Measurements from ENCODE around the gene ALDH2. TPM values are rescaled to one million over a fixed set of nuclear protein-coding genes. Genes with fewer than 3 reads are reported as not detected.
"Not testable (repeated sequence)": the region's sequence is repeated elsewhere in the genome, so short reads cannot be mapped to it uniquely, and the experiment has no call there.

ALDH2 gene
- total and polyA plus RNA-seq, 2 donors, result 13.0 to 219 TPM

DNA sequence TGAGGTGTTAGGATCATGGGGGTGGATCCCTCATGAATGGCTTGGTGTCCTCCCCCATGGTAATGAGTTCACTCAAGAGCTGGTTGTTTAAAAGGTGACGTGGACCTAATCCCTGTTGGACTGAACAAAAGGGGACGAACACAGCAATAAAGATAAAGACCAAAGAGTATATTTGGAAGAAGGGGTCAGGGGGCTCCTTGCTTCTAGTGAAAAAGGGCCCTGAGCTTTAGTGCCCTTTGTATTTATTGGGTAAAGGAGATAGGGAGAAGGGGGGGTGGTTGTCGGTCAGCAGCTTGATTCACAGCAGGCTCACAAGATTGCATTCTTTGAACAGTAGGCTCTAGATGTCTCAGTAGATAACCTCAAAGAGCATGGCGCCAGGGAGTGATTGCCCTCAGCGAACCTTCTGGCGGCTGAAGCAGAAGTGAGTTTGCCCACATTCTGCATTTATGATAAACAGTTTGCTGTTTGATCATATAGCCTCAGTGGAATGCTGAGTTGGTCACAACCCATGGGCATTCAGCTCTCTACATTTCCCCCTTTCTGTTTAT, 49.4 kb downstream of the ALDH2 start:
- Histone ChIP-seq H3K4me1 (ENCODE audit: insufficient read depth) (no peaks in the 10 kb centered on the region), H3K27ac (ENCODE audit: low read depth) (no peak overlapping the region), H3K4me3 (ENCODE audit: low read depth, low read length) (no peak overlapping the region), H3K36me3 (ENCODE audit: insufficient read depth) (no peaks in the 10 kb centered on the region)
- WGBS, result 32% methylated on average over 6 of the region's 6 CpGs
- no peak for DNase-seq (ENCODE audit: extremely low spot score)

DNA sequence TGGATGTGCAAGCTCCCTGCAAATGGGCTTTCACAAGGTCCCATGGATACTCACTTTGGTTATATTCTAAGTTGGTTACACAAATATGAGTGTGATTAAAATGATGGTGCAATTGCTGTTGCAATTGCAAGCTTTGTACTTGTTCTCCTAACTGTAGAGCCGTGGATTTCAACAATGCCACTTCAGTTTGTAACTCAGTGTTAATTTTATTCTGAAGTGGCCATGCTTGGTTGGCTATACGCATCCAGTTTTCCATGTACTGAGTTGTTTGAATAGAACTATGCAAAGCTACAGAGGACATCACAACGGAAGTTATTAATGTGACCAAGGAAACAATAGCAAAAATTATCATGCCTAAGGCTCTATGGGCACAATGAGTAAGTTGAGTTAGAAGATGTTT, 50.2 kb downstream of the ALDH2 start:
- H3K36me3 ChIP-seq (ENCODE audit: insufficient read depth); H3K27ac ChIP-seq (ENCODE audit: low read depth); H3K4me3 ChIP-seq (ENCODE audit: low read depth, low read length); DNase-seq (ENCODE audit: extremely low spot score); H3K4me1 ChIP-seq (ENCODE audit: insufficient read depth): not testable (repeated sequence)
- 86% methylated on average over 3 of the region's 3 CpGs for WGBS

DNA sequence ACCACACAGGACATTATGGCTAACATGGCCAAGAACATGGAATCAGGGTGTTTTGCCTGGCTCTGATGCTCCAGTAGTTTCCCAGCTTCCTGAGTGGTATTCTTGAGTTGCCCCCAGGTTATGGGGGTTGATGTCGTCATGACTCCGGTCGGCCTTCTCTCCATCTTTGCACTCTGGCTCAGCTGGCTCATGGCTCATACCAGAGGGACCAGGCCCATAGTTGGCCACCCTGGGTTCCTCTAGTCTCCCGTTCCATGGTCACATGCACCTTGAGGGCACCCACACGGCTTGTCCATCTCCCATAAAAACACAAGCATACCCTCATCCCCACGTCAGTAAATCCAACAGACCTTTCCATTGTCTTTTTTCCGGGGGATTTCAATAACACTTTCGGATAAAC, 51.6 kb downstream of the ALDH2 start:
- Histone ChIP-seq H3K4me3 (ENCODE audit: low read depth, low read length) (no peak overlapping the region), H3K27ac (ENCODE audit: low read depth) (no peak overlapping the region), H3K36me3 (ENCODE audit: insufficient read depth) (no peaks in the 10 kb centered on the region), H3K4me1 (ENCODE audit: insufficient read depth) (no peaks in the 10 kb centered on the region)
- DNase-seq (ENCODE audit: extremely low spot score), result no peak
- 84% methylated on average over 8 of the region's 8 CpGs for WGBS

DNA sequence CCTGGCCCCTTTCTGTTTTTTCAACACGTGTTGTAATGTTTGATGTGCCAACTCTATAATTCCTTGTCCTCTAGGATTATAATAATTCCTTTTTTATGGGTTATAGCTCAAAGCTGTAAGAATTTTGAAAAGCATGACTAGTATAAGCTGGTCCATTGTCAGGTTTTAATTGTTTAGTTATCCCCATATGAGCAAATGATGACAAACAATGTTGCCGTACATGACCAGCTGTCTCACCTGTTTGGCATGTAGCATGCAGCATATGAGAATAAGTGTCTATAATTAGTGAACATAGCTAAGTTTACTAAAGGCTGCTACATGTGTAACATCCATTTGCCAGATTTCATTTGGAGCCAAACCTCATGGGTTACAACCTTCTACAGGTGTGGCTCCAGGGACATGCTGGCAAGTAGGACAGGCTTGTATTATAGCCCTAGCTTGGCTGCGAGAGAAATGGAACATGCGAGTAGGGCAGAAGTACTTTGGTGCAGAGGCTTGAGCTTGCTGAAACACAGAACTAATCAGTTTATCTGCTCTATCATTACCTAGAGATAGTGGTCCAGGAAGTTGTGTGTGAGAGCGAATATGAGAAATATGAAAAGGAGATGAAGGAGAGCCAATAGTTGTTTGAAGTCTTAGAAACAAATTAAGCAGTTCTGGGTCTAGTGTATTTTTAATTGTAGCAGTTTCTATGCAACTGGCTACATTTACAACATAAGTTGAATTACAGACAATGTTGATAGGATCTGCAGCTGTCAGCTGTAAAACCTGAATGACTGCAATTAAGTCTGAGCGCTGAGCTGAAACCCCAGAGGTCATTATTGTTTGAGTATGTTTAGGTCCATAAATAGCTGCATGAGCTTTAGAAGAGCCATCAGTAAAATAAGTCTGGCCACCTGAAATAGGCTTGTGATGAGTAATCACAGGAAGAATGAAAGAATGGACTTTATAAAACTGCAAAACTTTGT, 52.7 kb downstream of the ALDH2 start:
- Histone ChIP-seq H3K36me3 (ENCODE audit: insufficient read depth) (no peaks in the 10 kb centered on the region), H3K27ac (ENCODE audit: low read depth) (no peak overlapping the region), H3K4me1 (ENCODE audit: insufficient read depth) (no peaks in the 10 kb centered on the region), H3K4me3 (ENCODE audit: low read depth, low read length) (no peak overlapping the region)
- DNase-seq (ENCODE audit: extremely low spot score), result peak; percentile 14
- 29% methylated on average over 6 of the region's 6 CpGs for WGBS

DNA sequence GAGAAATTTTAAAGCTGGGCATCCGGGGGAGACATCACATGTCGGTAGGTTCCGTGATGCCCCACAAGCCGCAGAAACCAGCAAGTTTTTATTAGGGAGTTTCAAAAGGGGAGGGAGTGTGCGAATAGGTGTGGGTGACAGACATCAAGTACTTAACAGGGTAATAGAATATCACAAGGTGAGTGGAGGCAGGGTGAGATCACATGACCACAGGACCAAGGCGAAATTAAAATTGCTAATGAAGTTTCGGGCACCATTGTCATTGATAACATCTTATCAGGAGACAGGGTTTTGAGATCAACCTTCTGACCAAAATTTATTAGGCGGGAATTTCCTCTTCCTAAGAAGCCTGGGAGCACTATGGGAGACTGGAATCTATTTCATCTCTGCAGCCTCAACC, 54.1 kb downstream of the ALDH2 start:
- not testable (repeated sequence) for H3K27ac ChIP-seq (ENCODE audit: low read depth); H3K36me3 ChIP-seq (ENCODE audit: insufficient read depth); H3K4me1 ChIP-seq (ENCODE audit: insufficient read depth); H3K4me3 ChIP-seq (ENCODE audit: low read depth, low read length); DNase-seq (ENCODE audit: extremely low spot score)
- WGBS, result 79% methylated on average over 8 of the region's 8 CpGs

DNA sequence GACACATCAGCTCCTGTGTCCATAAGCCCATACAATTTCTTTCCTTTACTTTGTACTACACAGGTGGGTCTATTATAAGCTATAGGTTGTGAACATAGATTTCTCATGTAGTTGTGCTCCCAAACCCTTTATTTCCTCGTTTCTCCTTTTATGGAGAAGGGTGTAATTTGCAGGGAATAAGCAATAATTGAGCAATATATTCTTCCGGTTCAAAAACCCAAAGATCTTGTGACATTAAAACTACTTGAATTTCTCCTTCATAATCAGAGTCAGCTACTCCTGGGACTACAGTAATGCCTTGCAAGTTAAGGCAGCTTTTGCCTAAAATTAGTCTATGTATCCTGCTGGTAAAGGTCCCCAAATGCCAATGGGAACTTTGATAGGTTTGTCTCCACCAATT, 56.2 kb downstream of the ALDH2 start:
- Histone ChIP-seq H3K36me3 (ENCODE audit: insufficient read depth) (no peaks in the 10 kb centered on the region), H3K4me3 (ENCODE audit: low read depth, low read length) (no peak overlapping the region), H3K27ac (ENCODE audit: low read depth) (no peak overlapping the region), H3K4me1 (ENCODE audit: insufficient read depth) (no peaks in the 10 kb centered on the region)
- no peak for DNase-seq (ENCODE audit: extremely low spot score)
- 58% methylated on average over 2 of the region's 2 CpGs for WGBS

DNA sequence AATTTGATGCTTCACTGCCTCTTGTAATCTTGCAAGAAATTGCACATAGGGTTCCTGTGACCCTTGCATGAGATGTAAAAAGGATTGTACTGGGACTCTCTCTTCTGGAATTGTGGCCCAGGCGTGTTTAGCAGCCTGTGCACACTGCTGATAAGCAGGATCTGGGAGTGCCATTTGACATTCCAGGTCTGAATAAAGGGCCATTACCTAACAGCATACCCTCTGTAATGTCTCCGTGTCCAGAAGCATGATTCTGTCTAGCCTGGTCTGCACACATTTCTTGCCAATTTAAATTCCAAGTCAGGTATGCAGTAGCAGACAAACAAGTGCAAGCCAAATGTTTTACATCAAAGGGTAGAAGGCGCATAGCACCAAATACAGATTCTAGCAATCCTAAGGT, 57.2 kb downstream of the ALDH2 start:
- H3K4me1 ChIP-seq (ENCODE audit: insufficient read depth), result no peaks in the 10 kb centered on the region
- no peak overlapping the region for H3K4me3 ChIP-seq (ENCODE audit: low read depth, low read length)
- H3K36me3 ChIP-seq (ENCODE audit: insufficient read depth), result no peaks in the 10 kb centered on the region
- WGBS, result 62% methylated on average over 3 of the region's 3 CpGs
- no peak overlapping the region for H3K27ac ChIP-seq (ENCODE audit: low read depth)
- no peak for DNase-seq (ENCODE audit: extremely low spot score)

DNA sequence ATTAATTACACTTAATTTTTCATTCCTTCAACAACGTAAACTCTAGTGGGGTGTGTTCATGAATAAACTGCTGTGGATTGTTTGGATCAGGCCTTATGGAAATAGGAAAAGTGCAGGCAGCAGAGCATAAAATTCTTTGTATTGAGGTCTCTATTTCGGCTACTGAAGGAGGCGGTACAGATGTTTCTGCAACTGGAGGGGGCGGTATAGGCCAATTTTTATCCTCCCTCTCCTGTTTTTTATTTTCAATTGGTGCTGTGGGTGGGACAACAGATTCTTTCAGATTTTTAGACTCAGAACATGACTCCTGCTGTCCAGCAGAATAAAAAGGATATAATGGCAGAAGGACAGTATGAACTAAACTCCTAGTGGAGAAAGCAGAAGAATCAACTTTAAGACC, 57.6 kb downstream of the ALDH2 start:
- DNase-seq (ENCODE audit: extremely low spot score); H3K36me3 ChIP-seq (ENCODE audit: insufficient read depth); H3K27ac ChIP-seq (ENCODE audit: low read depth); H3K4me3 ChIP-seq (ENCODE audit: low read depth, low read length); H3K4me1 ChIP-seq (ENCODE audit: insufficient read depth): not testable (repeated sequence)
- WGBS, result 49% methylated on average over 4 of the region's 4 CpGs

DNA sequence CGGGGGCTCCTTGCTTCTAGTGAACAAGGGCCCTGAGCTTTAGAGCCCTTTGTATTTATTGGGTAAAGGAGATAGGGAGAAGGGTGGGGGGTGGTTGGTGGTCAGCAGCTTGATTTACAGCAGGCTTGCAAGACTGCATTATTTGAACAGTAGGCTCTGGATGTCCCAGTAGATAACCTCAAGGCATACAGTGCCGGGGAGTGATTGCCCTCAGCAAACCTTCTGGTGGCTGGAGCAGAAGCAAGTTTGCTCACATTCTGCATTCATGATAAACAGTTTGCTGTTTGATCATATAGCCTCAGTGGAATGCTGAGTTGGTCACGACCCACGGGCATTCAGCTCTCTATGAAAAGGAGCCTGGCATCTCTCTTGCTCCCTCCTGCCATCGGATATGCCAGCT, 58.8 kb downstream of the ALDH2 start:
- no peak for DNase-seq (ENCODE audit: extremely low spot score)
- no peak overlapping the region for H3K4me3 ChIP-seq (ENCODE audit: low read depth, low read length)
- WGBS, result 76% methylated on average over 5 of the region's 5 CpGs
- no peaks in the 10 kb centered on the region for H3K4me1 ChIP-seq (ENCODE audit: insufficient read depth)
- H3K27ac ChIP-seq (ENCODE audit: low read depth), result no peak overlapping the region
- H3K36me3 ChIP-seq (ENCODE audit: insufficient read depth), result no peaks in the 10 kb centered on the region

DNA sequence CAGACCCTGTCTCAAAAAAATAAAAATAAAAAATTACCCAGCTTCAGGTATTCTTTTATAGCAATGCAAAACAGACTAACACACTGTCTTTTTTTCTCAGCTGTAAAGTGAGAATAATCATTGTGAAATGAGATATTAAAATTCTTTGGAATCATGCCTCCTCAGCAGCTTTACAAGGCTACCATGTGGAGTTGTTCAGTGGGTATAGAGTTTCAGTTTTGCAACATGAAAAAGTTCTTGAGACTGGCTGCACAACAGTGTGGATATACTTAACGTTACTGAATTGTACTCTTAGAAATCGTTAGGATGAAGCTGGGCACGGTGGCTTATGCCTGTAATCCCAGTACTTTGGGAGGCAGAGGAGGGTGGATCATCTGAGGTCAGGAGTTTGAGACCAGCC, 59.6 kb downstream of the ALDH2 start:
- 72% methylated on average over 3 of the region's 3 CpGs for WGBS
- Histone ChIP-seq H3K27ac (ENCODE audit: low read depth) (no peak overlapping the region), H3K4me1 (ENCODE audit: insufficient read depth) (no peaks in the 10 kb centered on the region), H3K36me3 (ENCODE audit: insufficient read depth) (no peaks in the 10 kb centered on the region), H3K4me3 (ENCODE audit: low read depth, low read length) (no peak overlapping the region)
- no peak for DNase-seq (ENCODE audit: extremely low spot score)

DNA sequence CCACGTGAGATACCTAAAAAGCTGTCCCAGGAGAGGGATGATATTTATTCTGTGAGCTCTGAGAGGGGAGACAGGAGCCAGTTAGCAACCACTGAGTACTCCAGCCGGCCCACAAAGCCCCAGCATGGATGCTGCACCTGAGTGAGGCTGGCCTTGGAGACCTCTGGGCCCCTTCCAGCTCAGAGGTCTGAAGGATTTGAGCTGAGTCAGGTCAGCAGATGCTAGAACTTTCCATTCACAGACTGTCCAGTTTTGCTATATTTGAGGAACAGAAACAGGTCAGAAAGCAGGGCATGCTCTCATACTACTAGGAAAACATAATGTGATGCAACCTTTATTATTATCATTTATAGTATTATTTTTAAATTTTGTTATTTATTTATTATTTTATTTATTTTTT, 60.3 kb downstream of the ALDH2 start:
- Histone ChIP-seq H3K27ac (ENCODE audit: low read depth) (no peak overlapping the region), H3K36me3 (ENCODE audit: insufficient read depth) (no peaks in the 10 kb centered on the region)
- 67% methylated on average over 2 of the region's 2 CpGs for WGBS

DNA sequence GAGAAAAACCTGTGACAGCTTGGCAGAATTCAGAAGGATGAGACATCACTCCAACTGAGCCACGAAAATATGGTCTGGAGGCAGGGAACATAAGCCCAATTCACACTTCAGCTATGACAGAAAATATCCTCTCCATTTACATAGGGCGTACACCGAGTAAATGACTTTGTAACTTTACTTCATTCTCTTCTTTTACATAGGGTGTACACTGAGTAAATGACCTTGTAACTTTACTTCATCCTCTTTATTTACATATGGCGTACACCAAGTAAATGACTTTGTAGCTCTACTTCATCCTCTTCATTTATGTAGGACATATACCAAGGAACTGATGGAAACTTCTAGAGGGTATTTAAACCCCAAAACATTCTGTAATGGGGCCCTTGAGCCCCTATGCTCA, 61.2 kb downstream of the ALDH2 start:
- Histone ChIP-seq H3K4me1 (ENCODE audit: insufficient read depth) (no peaks in the 10 kb centered on the region), H3K4me3 (ENCODE audit: low read depth, low read length) (no peak overlapping the region), H3K27ac (ENCODE audit: low read depth) (no peak overlapping the region), H3K36me3 (ENCODE audit: insufficient read depth) (no peaks in the 10 kb centered on the region)
- no peak for DNase-seq (ENCODE audit: extremely low spot score)
- 88% methylated on average over 4 of the region's 4 CpGs for WGBS

More for the DNA sequence above, 60.3 kb downstream of the ALDH2 start:
- Histone ChIP-seq H3K4me1 (ENCODE audit: insufficient read depth) (no peaks in the 10 kb centered on the region), H3K4me3 (ENCODE audit: low read depth, low read length) (no peak overlapping the region)
- DNase-seq (ENCODE audit: extremely low spot score), result no peak

DNA sequence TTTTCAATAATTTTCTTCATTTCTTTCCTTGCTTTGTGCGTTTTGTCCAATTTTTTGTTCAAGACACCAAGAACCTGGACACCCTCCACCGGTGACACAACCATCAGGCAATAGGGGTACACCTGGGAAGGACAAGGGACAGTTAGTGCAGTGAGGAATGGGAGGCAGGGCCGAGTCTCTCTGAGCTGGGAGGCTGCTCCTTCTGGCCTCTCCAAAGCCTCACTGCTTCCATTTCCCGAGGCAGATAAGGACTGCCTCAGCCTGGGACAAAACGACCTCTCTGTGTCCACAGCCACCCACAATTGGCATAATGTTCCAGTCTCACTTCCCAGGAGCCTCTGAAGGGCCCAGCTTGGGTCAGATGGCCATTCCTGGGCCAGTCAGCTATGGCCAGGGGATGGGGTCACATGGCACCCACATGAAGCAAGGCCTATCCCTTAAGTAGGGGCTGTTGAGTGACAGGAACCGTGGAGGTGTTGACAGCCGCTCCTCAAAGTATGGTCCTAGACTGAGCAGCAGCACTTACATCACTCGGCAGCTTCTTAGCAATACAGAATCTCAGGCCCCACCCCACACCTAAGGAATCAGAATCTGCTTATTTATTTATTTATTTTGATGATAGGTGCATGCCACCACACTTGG, 61.7 kb downstream of the ALDH2 start:
- no peak overlapping the region for H3K4me3 ChIP-seq (ENCODE audit: low read depth, low read length)
- no peaks in the 10 kb centered on the region for H3K4me1 ChIP-seq (ENCODE audit: insufficient read depth)
- 86% methylated on average over 8 of the region's 8 CpGs for WGBS
- H3K27ac ChIP-seq (ENCODE audit: low read depth), result no peak overlapping the region
- DNase-seq (ENCODE audit: extremely low spot score), result no peak
- H3K36me3 ChIP-seq (ENCODE audit: insufficient read depth), result no peaks in the 10 kb centered on the region

DNA sequence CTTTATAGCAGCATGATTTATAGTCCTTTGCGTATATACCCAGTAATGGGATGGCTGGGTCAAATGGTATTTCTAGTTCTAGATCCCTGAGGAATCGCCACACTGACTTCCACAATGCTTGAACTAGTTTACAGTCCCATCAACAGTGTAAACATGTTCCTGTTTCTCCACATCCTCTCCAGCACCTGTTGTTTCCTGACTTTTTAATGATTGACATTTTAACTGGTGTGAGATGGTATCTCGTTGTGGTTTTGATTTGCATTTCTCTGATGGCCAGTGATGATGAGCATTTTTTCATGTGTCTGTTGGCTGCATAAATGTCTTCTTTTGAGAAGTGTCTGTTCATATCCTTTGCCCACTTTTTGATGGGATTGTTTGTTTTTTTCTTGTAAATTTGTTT, 62.9 kb downstream of the ALDH2 start:
- not testable (repeated sequence) for H3K4me3 ChIP-seq (ENCODE audit: low read depth, low read length); H3K36me3 ChIP-seq (ENCODE audit: insufficient read depth); DNase-seq (ENCODE audit: extremely low spot score); H3K4me1 ChIP-seq (ENCODE audit: insufficient read depth); H3K27ac ChIP-seq (ENCODE audit: low read depth)
- WGBS, result 83% methylated on average over 3 of the region's 3 CpGs
